Esophagus muscularis mucosa (tissue), 4 donors: ENCODE measurements around the gene TTC17. TPM values are rescaled to one million over a fixed set of nuclear protein-coding genes. Genes with fewer than 3 reads are reported as not detected.

Experiments used
- DNase-seq: peaks from one replicate; pipeline ENCODE4 v3.0.0-alpha.2; 2017; ENCODE audit errors: extremely low spot score
- H3K27ac ChIP-seq, 4 donors: fragments of 200-600 bp; sonication (generic); replicated peaks in 1 of 4; 1 replicate in 3 of 4; 2 replicates in 1 of 4; pipeline ENCODE4 v1.5.1; 2016 to 2019; ENCODE audit warnings: mild to moderate bottlenecking in 1 of 4
- H3K27me3 ChIP-seq, 4 donors: fragments of 200-600 bp; sonication (generic); one replicate each; pipeline versions ENCODE4 v1.5.1 to v1.6.0; 2016 to 2019
- H3K36me3 ChIP-seq, 4 donors: fragments of 200-600 bp; sonication (generic); one replicate each; pipeline ENCODE4 v1.5.1; 2016 to 2019
- H3K4me1 ChIP-seq, 4 donors: fragments of 200-600 bp; sonication (generic); one replicate each; pipeline ENCODE4 v1.5.1; 2016 to 2019
- H3K4me3 ChIP-seq, 4 donors: fragments of 200-600 bp; sonication (generic); 1 replicate in 2 of 4; 2 replicates in 2 of 4; pipeline ENCODE4 v1.5.1; 2016 to 2019; ENCODE audit warnings: mild to moderate bottlenecking in 4 of 4, moderate library complexity in 1 of 4
- H3K9me3 ChIP-seq, 4 donors: fragments of 200-600 bp; sonication (generic); 1 replicate in 3 of 4; 2 replicates in 1 of 4; pipeline ENCODE4 v1.5.1; 2016 to 2019
- CTCF ChIP-seq, 3 experiments: fragments of 200-600 bp in 2 of 3; fragments of 450-650 bp in 1 of 3; sonication (generic) in 2 of 3; IDR thresholded peaks; one replicate each; pipeline ENCODE4 v1.5.1; 2017 to 2019; ENCODE audit warnings: antibody characterized with exemption in 3 of 3, mild to moderate bottlenecking in 2 of 3, moderate library complexity in 1 of 3
- EP300 ChIP-seq: sonication (generic); formaldehyde crosslinking; IDR thresholded peaks from one replicate; pipeline ENCODE4 v1.6.1; 2017; ENCODE audit warnings: antibody characterized with exemption
- POLR2A ChIP-seq: fragments of 450-650 bp; IDR thresholded peaks from one replicate; pipeline ENCODE4 v1.6.1; 2017; ENCODE audit warnings: antibody characterized with exemption, moderate library complexity, mild to moderate bottlenecking, low read depth
- POLR2AphosphoS5 ChIP-seq, 2 donors: sonication (generic); formaldehyde crosslinking; IDR thresholded peaks; one replicate each; pipeline ENCODE4 v1.6.1; 2017; ENCODE audit warnings: antibody characterized with exemption in 2 of 2
- WGBS: methylation state at CpG from one replicate; pipeline ENCODE4 v1.1.5; 2018; 5-methylcytosine and 5-hydroxymethylcytosine counted together
- intact Hi-C: fragments of 100-400 bp; cut with DNase I; formaldehyde crosslinking; loops from one replicate; pipeline ENCODE4 v1.15.1; 2023
- total RNA-seq, 4 donors: library from RNA; depleted of rRNA; stranded (reverse); fragments of >200 nt; gene quantifications; one replicate each; pipeline versions ENCODE4 v1.1.0 to v1.2.1, GENCODE V29; 2016

The TTC17 gene
- total RNA-seq, 4 donors from 2014 or later: 45.3 to 73.5 (median 56.1) TPM

GRCh38 chr11:43376594-43376993 lies 17.9 kb downstream of the TTC17 start:
- intact Hi-C loops: no loop called here

GRCh38 chr11:43377389-43377788 lies 18.7 kb downstream of the TTC17 start:
- H3K27me3 ChIP-seq: no peaks in the 10 kb centered on the region
- no peak overlapping the region for H3K27ac ChIP-seq
- no peak overlapping the region for H3K4me3 ChIP-seq
- no peak for TF ChIP-seq CTCF (IDR thresholded peaks at IDR 0.05)
- no peak for TF ChIP-seq POLR2AphosphoS5 (IDR thresholded peaks at IDR 0.05)
- TF ChIP-seq POLR2A: no peak
- no peak for TF ChIP-seq EP300
- H3K36me3 ChIP-seq: peaks cover 0 to 18% (median 6%) of the 10 kb centered on the region in 4 donors
- no peak for DNase-seq
- no peaks in the 10 kb centered on the region for H3K9me3 ChIP-seq
- H3K4me1 ChIP-seq: peaks cover 0 to 20% (median 14%) of the 10 kb centered on the region in 4 donors
- intact Hi-C loops: no loop called here

More at GRCh38 chr11:43376594-43376993, 17.9 kb downstream of the TTC17 start:
- TF ChIP-seq POLR2A: no peak
- TF ChIP-seq EP300: no peak
- no peak for TF ChIP-seq CTCF (IDR thresholded peaks at IDR 0.05)
- no peak for TF ChIP-seq POLR2AphosphoS5 (IDR thresholded peaks at IDR 0.05)
- peaks cover 0 to 21% (median 11%) of the 10 kb centered on the region in 4 donors for H3K36me3 ChIP-seq
- 54% methylated on average over 2 of the region's 2 CpGs for WGBS
- DNase-seq: no peak
- H3K4me3 ChIP-seq: no peak overlapping the region
- H3K27me3 ChIP-seq: no peaks in the 10 kb centered on the region
- H3K27ac ChIP-seq: no peak overlapping the region
- H3K9me3 ChIP-seq: no peaks in the 10 kb centered on the region
- H3K4me1 ChIP-seq: peaks cover 0 to 20% (median 14%) of the 10 kb centered on the region in 4 donors

- DNase-seq: no peak
- Histone ChIP-seq H3K27me3 (no peaks in the 10 kb centered on the region), H3K36me3 (peaks cover 0 to 26% (median 8%) of the 10 kb centered on the region in 4 donors), H3K9me3 (no peaks in the 10 kb centered on the region), H3K4me3 (no peak overlapping the region), H3K4me1 (peaks cover 0 to 20% (median 14%) of the 10 kb centered on the region in 4 donors), H3K27ac (no peak overlapping the region)
- intact Hi-C loops: no loop called here
- TF ChIP-seq EP300: no peak
- no peak for TF ChIP-seq POLR2AphosphoS5 (IDR thresholded peaks at IDR 0.05)
- TF ChIP-seq POLR2A: no peak
- no peak for TF ChIP-seq CTCF (IDR thresholded peaks at IDR 0.05)
- 93% methylated on average over 3 of the region's 3 CpGs for WGBS
These were observed 20.2 kb downstream of the TTC17 start for GRCh38 chr11:43378897-43379296.

- TF ChIP-seq POLR2A (no peak), EP300 (no peak), CTCF (IDR thresholded peaks at IDR 0.05) (no peak), POLR2AphosphoS5 (IDR thresholded peaks at IDR 0.05) (no peak)
- H3K27me3 ChIP-seq: no peaks in the 10 kb centered on the region
- 69% methylated on average over 2 of the region's 2 CpGs for WGBS
- H3K36me3 ChIP-seq: peaks cover 0 to 26% (median 8%) of the 10 kb centered on the region in 4 donors
- no peak overlapping the region for H3K4me3 ChIP-seq
- H3K4me1 ChIP-seq: peaks cover 0 to 7% (median 4%) of the 10 kb centered on the region in 4 donors
- intact Hi-C loops: no loop called here
- no peak for DNase-seq
- H3K27ac ChIP-seq: no peak overlapping the region
- no peaks in the 10 kb centered on the region for H3K9me3 ChIP-seq
These were observed 23.1 kb downstream of the TTC17 start for GRCh38 chr11:43381802-43382201.

GRCh38 chr11:43382614-43383013 lies 23.9 kb downstream of the TTC17 start:
- Histone ChIP-seq H3K27me3 (no peaks in the 10 kb centered on the region), H3K4me3 (no peak overlapping the region), H3K9me3 (no peaks in the 10 kb centered on the region), H3K4me1 (no peaks in the 10 kb centered on the region), H3K36me3 (peaks cover 0 to 26% (median 8%) of the 10 kb centered on the region in 4 donors), H3K27ac (no peak overlapping the region)
- DNase-seq: no peak
- TF ChIP-seq POLR2A (no peak), EP300 (no peak), CTCF (IDR thresholded peaks at IDR 0.05) (no peak), POLR2AphosphoS5 (IDR thresholded peaks at IDR 0.05) (no peak)
- intact Hi-C loops: no loop called here
- WGBS: 96% methylated on average over 1 of the region's 1 CpG
